ENCODE data around the gene OCIAD2.
A peak's percentile ranks its signal among the peaks of the same experiment; 100 is the strongest.
"Not testable (repeated sequence)": the region's sequence is repeated elsewhere in the genome, so short reads cannot be mapped to it uniquely, and the experiment has no call there.

The OCIAD2 gene

GRCh38 chr4:48891028-48891619 is 15.4 kb downstream of the OCIAD2 start:
- H3K4me3 ChIP-seq (ENCODE audit: low read depth, low read length): no peak overlapping the region
- no peak overlapping the region for H2AK5ac ChIP-seq (ENCODE audit: low read length)
- H3K9ac ChIP-seq (ENCODE audit: low read length): no peak overlapping the region
- H4K12ac ChIP-seq (ENCODE audit: low read depth, low read length): no peak overlapping the region
- no peak for DNase-seq
- no peak overlapping the region for H3K23ac ChIP-seq (ENCODE audit: low read length)
- no peaks in the 10 kb centered on the region for H3K4me1 ChIP-seq (ENCODE audit: control insufficient read depth in 1 of 2, insufficient read depth in 2 of 2, low read length in 2 of 2)
- no peak overlapping the region for H2BK12ac ChIP-seq (ENCODE audit: low read length)
- no peaks in the 10 kb centered on the region for H3K79me2 ChIP-seq (ENCODE audit: control insufficient read depth, insufficient read depth, low read length, poor library complexity)
- no peaks in the 10 kb centered on the region for H3K9me3 ChIP-seq (ENCODE audit: insufficient read depth, low read depth, low read length)
- H3K14ac ChIP-seq (ENCODE audit: low read length): no peak overlapping the region
- H3K18ac ChIP-seq (ENCODE audit: low read length): no peak overlapping the region
- no peak overlapping the region for H4K8ac ChIP-seq (ENCODE audit: low read depth, low read length)
- H3K4me2 ChIP-seq (ENCODE audit: low read length): no peak overlapping the region
- H3K36me3 ChIP-seq (ENCODE audit: control insufficient read depth in 1 of 2, insufficient read depth in 2 of 2, low read length in 2 of 2): peaks cover 3 to 18% of the 10 kb centered on the region in 2 experiments
- H2AFZ ChIP-seq (ENCODE audit: insufficient read depth, low read length, poor library complexity): no peak overlapping the region
- H3K27me3 ChIP-seq (ENCODE audit: insufficient read depth, low read length): no peaks in the 10 kb centered on the region
- H2BK120ac ChIP-seq (ENCODE audit: insufficient read depth, low read length, poor library complexity): no peak overlapping the region
- no peak overlapping the region for H3K27ac ChIP-seq (ENCODE audit: low read depth, low read length)
- no peak overlapping the region for H2BK5ac ChIP-seq (ENCODE audit: low read depth, low read length, poor library complexity)
- H3K4ac ChIP-seq (ENCODE audit: low read depth, low read length): no peak overlapping the region
- H3K79me1 ChIP-seq (ENCODE audit: low read length): no peaks in the 10 kb centered on the region
- H4K91ac ChIP-seq (ENCODE audit: low read depth, low read length): no peak overlapping the region

GRCh38 chr4:48889750-48890149 is 16.8 kb downstream of the OCIAD2 start:
- H3K4me3 ChIP-seq (ENCODE audit: low read depth, low read length); H3K4me2 ChIP-seq (ENCODE audit: low read length); H3K14ac ChIP-seq (ENCODE audit: low read length); H2BK5ac ChIP-seq (ENCODE audit: low read depth, low read length, poor library complexity); H3K79me1 ChIP-seq (ENCODE audit: low read length); H2AFZ ChIP-seq (ENCODE audit: insufficient read depth, low read length, poor library complexity); H3K79me2 ChIP-seq (ENCODE audit: control insufficient read depth, insufficient read depth, low read length, poor library complexity); H3K9me3 ChIP-seq (ENCODE audit: insufficient read depth, low read depth, low read length); H3K4ac ChIP-seq (ENCODE audit: low read depth, low read length); H3K4me1 ChIP-seq (ENCODE audit: control insufficient read depth in 1 of 2, insufficient read depth in 2 of 2, low read length in 2 of 2); H4K12ac ChIP-seq (ENCODE audit: low read depth, low read length); H2BK12ac ChIP-seq (ENCODE audit: low read length); H4K91ac ChIP-seq (ENCODE audit: low read depth, low read length); H4K8ac ChIP-seq (ENCODE audit: low read depth, low read length); H3K9ac ChIP-seq (ENCODE audit: low read length); H2AK5ac ChIP-seq (ENCODE audit: low read length); H3K27me3 ChIP-seq (ENCODE audit: insufficient read depth, low read length); H2BK120ac ChIP-seq (ENCODE audit: insufficient read depth, low read length, poor library complexity); DNase-seq; H3K23ac ChIP-seq (ENCODE audit: low read length); H3K18ac ChIP-seq (ENCODE audit: low read length); H3K36me3 ChIP-seq (ENCODE audit: control insufficient read depth in 1 of 2, insufficient read depth in 2 of 2, low read length in 2 of 2); H3K27ac ChIP-seq (ENCODE audit: low read depth, low read length): not testable (repeated sequence)
- no CpG with 5 or more reads among the region's 3 CpGs for WGBS (ENCODE audit: extremely low coverage, insufficient coverage, insufficient read length)

GRCh38 chr4:48881646-48882045 is 24.9 kb downstream of the OCIAD2 start:
- H3K9me3 ChIP-seq (ENCODE audit: insufficient read depth, low read depth, low read length); H2BK5ac ChIP-seq (ENCODE audit: low read depth, low read length, poor library complexity); H3K79me2 ChIP-seq (ENCODE audit: control insufficient read depth, insufficient read depth, low read length, poor library complexity); H3K36me3 ChIP-seq (ENCODE audit: control insufficient read depth in 1 of 2, insufficient read depth in 2 of 2, low read length in 2 of 2); H3K14ac ChIP-seq (ENCODE audit: low read length); H3K9ac ChIP-seq (ENCODE audit: low read length); H3K23ac ChIP-seq (ENCODE audit: low read length); H3K79me1 ChIP-seq (ENCODE audit: low read length); H3K4ac ChIP-seq (ENCODE audit: low read depth, low read length); H3K27ac ChIP-seq (ENCODE audit: low read depth, low read length); H2BK12ac ChIP-seq (ENCODE audit: low read length); H3K4me3 ChIP-seq (ENCODE audit: low read depth, low read length); H2AK5ac ChIP-seq (ENCODE audit: low read length); H2BK120ac ChIP-seq (ENCODE audit: insufficient read depth, low read length, poor library complexity); H4K8ac ChIP-seq (ENCODE audit: low read depth, low read length); H3K4me1 ChIP-seq (ENCODE audit: control insufficient read depth in 1 of 2, insufficient read depth in 2 of 2, low read length in 2 of 2); H3K4me2 ChIP-seq (ENCODE audit: low read length); H3K27me3 ChIP-seq (ENCODE audit: insufficient read depth, low read length); H4K12ac ChIP-seq (ENCODE audit: low read depth, low read length); H3K18ac ChIP-seq (ENCODE audit: low read length); H4K91ac ChIP-seq (ENCODE audit: low read depth, low read length); H2AFZ ChIP-seq (ENCODE audit: insufficient read depth, low read length, poor library complexity): not testable (repeated sequence)
- peak; percentile 87 to 92 for DNase-seq
- WGBS (ENCODE audit: extremely low coverage, insufficient coverage, insufficient read length): no CpG with 5 or more reads among the region's 3 CpGs

DNA sequence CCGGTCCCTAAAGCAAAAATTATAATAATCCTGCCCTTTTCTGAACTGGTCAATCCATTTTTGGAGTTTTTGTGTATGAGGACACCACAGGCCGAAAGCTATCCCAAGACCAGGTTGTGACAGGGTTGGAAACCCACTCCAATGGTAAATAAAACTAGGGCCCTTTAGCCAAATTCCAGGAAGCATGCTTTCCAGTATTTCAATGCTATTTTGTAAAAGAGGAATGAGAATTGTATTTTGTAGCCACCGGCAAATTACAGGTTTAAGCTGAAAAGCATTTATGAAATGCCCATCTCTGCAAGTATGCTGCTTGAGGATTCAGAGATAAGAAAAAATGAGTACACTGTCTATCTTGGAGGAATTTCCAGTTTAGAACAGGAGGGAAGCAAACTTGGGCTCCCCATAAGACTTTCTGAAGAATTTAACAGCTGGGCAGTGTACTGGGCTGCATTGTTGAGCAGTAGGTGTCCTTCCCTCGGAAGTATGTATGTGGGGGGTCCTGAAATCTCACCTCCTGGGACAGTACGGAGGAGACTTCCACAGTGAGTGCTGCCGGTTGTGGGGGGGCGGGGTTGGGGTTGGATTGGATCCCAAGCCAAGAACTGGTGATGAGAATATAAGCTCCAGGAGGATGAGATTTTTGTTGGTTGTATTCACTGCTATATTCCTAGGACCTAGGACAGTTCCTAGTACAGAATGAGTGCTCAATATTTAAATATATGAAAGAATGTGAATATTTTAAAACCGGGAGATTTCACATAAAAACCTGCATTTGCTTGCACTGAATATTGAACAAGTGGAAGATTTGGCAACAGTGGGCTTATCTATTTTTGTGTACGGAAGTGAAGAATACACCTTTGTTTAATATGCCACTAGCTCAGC is 26.8 kb downstream of the OCIAD2 start:
- H2BK120ac ChIP-seq (ENCODE audit: insufficient read depth, low read length, poor library complexity): no peak overlapping the region
- H2AK5ac ChIP-seq (ENCODE audit: low read length): no peak overlapping the region
- peak; percentile 80 to 99 for DNase-seq
- H3K27me3 ChIP-seq (ENCODE audit: insufficient read depth, low read length): no peaks in the 10 kb centered on the region
- no peak overlapping the region for H3K14ac ChIP-seq (ENCODE audit: low read length)
- H3K4me2 ChIP-seq (ENCODE audit: low read length): no peak overlapping the region
- H3K9me3 ChIP-seq (ENCODE audit: insufficient read depth, low read depth, low read length): no peaks in the 10 kb centered on the region
- no peaks in the 10 kb centered on the region for H3K4me1 ChIP-seq (ENCODE audit: control insufficient read depth in 1 of 2, insufficient read depth in 2 of 2, low read length in 2 of 2)
- no peak overlapping the region for H4K91ac ChIP-seq (ENCODE audit: low read depth, low read length)
- no peak overlapping the region for H3K18ac ChIP-seq (ENCODE audit: low read length)
- H3K4ac ChIP-seq (ENCODE audit: low read depth, low read length): no peak overlapping the region
- H4K12ac ChIP-seq (ENCODE audit: low read depth, low read length): no peak overlapping the region
- H3K27ac ChIP-seq (ENCODE audit: low read depth, low read length): peak overlapping the region; percentile 25
- H3K9ac ChIP-seq (ENCODE audit: low read length): no peak overlapping the region
- WGBS (ENCODE audit: extremely low coverage, insufficient coverage, insufficient read length): no CpG with 5 or more reads among the region's 9 CpGs
- no peaks in the 10 kb centered on the region for H3K79me2 ChIP-seq (ENCODE audit: control insufficient read depth, insufficient read depth, low read length, poor library complexity)
- no peak overlapping the region for H4K8ac ChIP-seq (ENCODE audit: low read depth, low read length)
- no peak overlapping the region for H3K4me3 ChIP-seq (ENCODE audit: low read depth, low read length)
- H3K23ac ChIP-seq (ENCODE audit: low read length): no peak overlapping the region
- no peaks in the 10 kb centered on the region for H3K79me1 ChIP-seq (ENCODE audit: low read length)
- H3K36me3 ChIP-seq (ENCODE audit: control insufficient read depth in 1 of 2, insufficient read depth in 2 of 2, low read length in 2 of 2): no peaks in the 10 kb centered on the region
- H2AFZ ChIP-seq (ENCODE audit: insufficient read depth, low read length, poor library complexity): no peak overlapping the region
- no peak overlapping the region for H2BK5ac ChIP-seq (ENCODE audit: low read depth, low read length, poor library complexity)
- H2BK12ac ChIP-seq (ENCODE audit: low read length): no peak overlapping the region

All from trophoblast cell (in vitro differentiated cells and primary cell).